Endothelial cell of umbilical vein (primary cell): ENCODE measurements around the gene TMEM205. TPM values are rescaled to one million over a fixed set of nuclear protein-coding genes. Genes with fewer than 3 reads are reported as not detected.

Experiments used
- BruUV-seq: library from RNA; stranded (reverse); fragments of 400-500 nt; replicated peaks from 2 replicates; lab custom pipeline; 2021; lab: Mats Ljungman, UMichigan
- CTCF ChIA-PET: fragments of 300-600, 350-600 bp; sonication (Branson Sonifier 250); formaldehyde crosslinking; loops from one replicate; lab custom pipeline; 2021; ENCODE audit warnings: antibody characterized with exemption, inconsistent platforms; lab: Charles Lee
- POLR2A ChIA-PET: fragments of 300-600, 350-600 bp; sonication (Branson Sonifier 250); formaldehyde crosslinking; loops from one replicate; lab custom pipeline; 2021; ENCODE audit warnings: antibody characterized with exemption, inconsistent platforms; lab: Charles Lee
- DNase-seq: peaks from one replicate; pipeline ENCODE4 v3.0.0-alpha.2; 2011; ENCODE audit warnings: low read depth, low spot score
- FAIRE-seq: peaks from 2 replicates; lab custom pipeline; 2011; peaks lifted over from hg19 to GRCh38; lab: Jason Lieb, UNC
- H2AFZ ChIP-seq: 2 replicates; pipeline ENCODE4 v1.6.0; 2012; ENCODE audit warnings: low read depth, low read length, control low read depth, inconsistent platforms
- H3K27ac ChIP-seq: 2 replicates; pipeline ENCODE4 v1.5.1; 2011; ENCODE audit warnings: low read depth, mild to moderate bottlenecking, control low read depth, low read length, moderate library complexity; ENCODE audit not compliant: insufficient read depth
- H3K27me3 ChIP-seq, 2 experiments: 2 replicates each; pipeline versions ENCODE4 v1.6.0 to v1.6.1; 2011; ENCODE audit warnings: low read length in 2 of 2, mixed read lengths in 1 of 2; ENCODE audit not compliant: control insufficient read depth in 2 of 2, insufficient read depth in 2 of 2
- H3K36me3 ChIP-seq, 2 experiments: 2 replicates in 1 of 2; 3 replicates in 1 of 2; pipeline ENCODE4 v1.5.1; 2011; ENCODE audit warnings: low read length in 2 of 2, mild to moderate bottlenecking in 1 of 2, moderate library complexity in 1 of 2; ENCODE audit not compliant: control insufficient read depth in 2 of 2, insufficient read depth in 2 of 2; ENCODE audit errors: extremely low read depth in 1 of 2
- H3K4me1 ChIP-seq: 3 replicates; pipeline ENCODE4 v1.5.1; 2011; ENCODE audit warnings: mild to moderate bottlenecking, low read length; ENCODE audit not compliant: control insufficient read depth, insufficient read depth; ENCODE audit errors: extremely low read depth
- H3K4me2 ChIP-seq: 2 replicates; pipeline ENCODE4 v1.6.1; 2011; ENCODE audit warnings: low read length, control low read depth, mixed read lengths; ENCODE audit not compliant: insufficient read depth
- H3K4me3 ChIP-seq, 3 experiments: fragments of 200-600 bp in 1 of 3; sonication (generic), shearing (Covaris generic) in 1 of 3; replicated peaks in 1 of 3; 2 replicates each; pipeline ENCODE4 v1.5.1; 2011 to 2016; ENCODE audit warnings: control low read depth in 3 of 3, low read length in 3 of 3, mild to moderate bottlenecking in 2 of 3, inconsistent platforms in 1 of 3, low read depth in 1 of 3, moderate library complexity in 1 of 3; ENCODE audit not compliant: insufficient read depth in 1 of 3
- H3K79me2 ChIP-seq: 2 replicates; pipeline ENCODE4 v1.6.0; 2012; ENCODE audit warnings: low read length, inconsistent platforms; ENCODE audit not compliant: control insufficient read depth, insufficient read depth
- H3K9ac ChIP-seq: replicated peaks from 2 replicates; pipeline ENCODE3; 2011; ENCODE audit warnings: low read length, control low read depth; ENCODE audit not compliant: insufficient read depth; ENCODE audit errors: extremely low read depth
- H3K9me1 ChIP-seq: replicated peaks from 3 replicates; pipeline ENCODE4 v1.6.0; 2011; ENCODE audit warnings: mild to moderate bottlenecking, low read length; ENCODE audit not compliant: control insufficient read depth, insufficient read depth; ENCODE audit errors: extremely low read depth
- H3K9me3 ChIP-seq: replicated peaks from 2 replicates; pipeline ENCODE4 v1.5.1; 2012; ENCODE audit warnings: low read length, inconsistent platforms; ENCODE audit not compliant: control insufficient read depth, insufficient read depth
- H4K20me1 ChIP-seq: replicated peaks from 2 replicates; pipeline ENCODE3; 2011; ENCODE audit warnings: mild to moderate bottlenecking, low read length; ENCODE audit not compliant: control insufficient read depth, insufficient read depth; ENCODE audit errors: extremely low read depth
- EZH2 ChIP-seq: IDR thresholded peaks from 2 replicates; pipeline ENCODE4 v1.6.1; 2012; ENCODE audit warnings: borderline replicate concordance, low read depth, mild to moderate bottlenecking, moderate library complexity, low read length, inconsistent platforms; ENCODE audit not compliant: severe bottlenecking
- JUN ChIP-seq: IDR thresholded peaks from 2 replicates; pipeline ENCODE4 v1.6.1; 2011; ENCODE audit warnings: borderline replicate concordance, low read depth; ENCODE audit not compliant: insufficient read length, insufficient read depth
- POLR2A ChIP-seq: IDR thresholded peaks from 2 replicates; pipeline ENCODE4 v1.6.1; 2012; ENCODE audit warnings: low read depth, mild to moderate bottlenecking, control low read depth, low read length
- POLR2AphosphoS5 ChIP-seq: IDR thresholded peaks from 2 replicates; pipeline ENCODE4 v1.6.1; 2012; ENCODE audit warnings: low read depth, mild to moderate bottlenecking, control low read depth, low read length, moderate library complexity; ENCODE audit not compliant: insufficient read depth
- dilution Hi-C: fragments of 300-500 bp; cut with MboI; formaldehyde crosslinking; loops from one replicate; pipeline ENCODE4 v1.15.0; 2019; ENCODE audit warnings: low sequenced_read_pairs; ENCODE audit not compliant: extremely low pct_ligation_motif_present
- intact Hi-C: fragments of 100-400 bp; cut with micrococcal nuclease; formaldehyde crosslinking; loops from one replicate; pipeline ENCODE4 v1.10.0; 2022
- polyA plus RNA-seq, 4 experiments: library from polyadenylated mRNA; depleted of rRNA in 3 of 4; stranded (reverse) in 3 of 4; unstranded in 1 of 4; fragments of >200 nt; gene quantifications; 2 replicates each; pipeline versions ENCODE4 v1.2.1 to v1.2.3, GENCODE V29; 2011 to 2012; ENCODE audit warnings: missing spikeins in 1 of 4
- total RNA-seq: library from RNA; stranded (reverse); gene quantifications from 2 replicates; pipeline ENCODE4 v1.2.3, GENCODE V29; 2021
- TF ChIP-seq, protein P1 (sequence below): IDR thresholded peaks from 2 replicates; pipeline ENCODE4 v1.6.1; 2011; ENCODE audit not compliant: insufficient read depth, insufficient read length
- TF ChIP-seq, protein P2 (sequence below), 2 donors: IDR thresholded peaks; 1 replicate in 1 of 2; 2 replicates in 1 of 2; pipeline ENCODE4 v1.5.1; 2011; ENCODE audit warnings: low read length in 2 of 2, mild to moderate bottlenecking in 2 of 2, moderate library complexity in 2 of 2, control low read depth in 1 of 2, inconsistent platforms in 1 of 2, low read depth in 1 of 2; ENCODE audit not compliant: insufficient read depth in 1 of 2; ENCODE audit errors: extremely low read depth in 1 of 2

The TMEM205 gene
- total and polyA plus RNA-seq, 2 donors (not counting 3 experiments of a cell fraction or from before 2014, with no cell fraction given), result 57.3 to 345 TPM

DNA sequence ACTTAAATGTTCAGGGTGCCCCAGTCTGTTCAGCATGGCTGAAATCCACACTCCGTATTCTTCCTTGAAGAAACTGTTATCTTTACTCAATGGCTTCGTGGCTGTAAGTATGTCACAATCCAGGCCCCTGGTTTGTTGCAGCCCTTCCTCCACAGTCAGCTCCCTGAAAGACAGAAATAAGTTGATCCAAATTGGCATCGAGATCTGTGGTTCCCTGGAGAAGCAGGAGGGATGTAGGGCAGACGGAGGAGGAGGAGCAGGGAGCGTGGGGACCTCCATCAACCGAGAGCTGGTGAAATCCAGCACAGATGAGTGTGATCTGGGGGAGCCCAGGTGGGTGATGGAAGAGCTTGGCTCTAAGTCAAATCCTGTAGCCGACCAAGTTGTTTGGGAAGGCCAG is 49.8 kb downstream of the TMEM205 start:
- Histone ChIP-seq H3K9ac (no peak overlapping the region), H3K4me3 (no peak overlapping the region), H4K20me1 (no peaks in the 10 kb centered on the region), H3K9me3 (no peaks in the 10 kb centered on the region), H3K79me2 (no peaks in the 10 kb centered on the region), H3K9me1 (no peaks in the 10 kb centered on the region), H3K4me1 (no peaks in the 10 kb centered on the region), H3K27me3 (peaks cover 0 to 1% of the 10 kb centered on the region in 2 experiments), H3K4me2 (no peak overlapping the region), H2AFZ (no peak overlapping the region), H3K36me3 (no peaks in the 10 kb centered on the region), H3K27ac (no peak overlapping the region)
- dilution Hi-C loops, result no loop called here
- peak; percentile 8 for FAIRE-seq
- DNase-seq, result no peak
- ChIA-PET CTCF (interaction anchor here (1.3 to 3.0 kb wide), 2 partner anchors 85 to 186 kb away, joined by 3 to 12 read pairs; no protein-coding TSS in a partner anchor), POLR2A (interaction anchor here (1.2 kb wide), 1 partner anchor 186 kb away, joined by 3 read pairs; no protein-coding TSS in a partner anchor)
- no TSS peak for BruUV-seq
- no peak for TF ChIP-seq POLR2A
- TF ChIP-seq JUN, result no peak
- TF ChIP-seq, protein P1, sequence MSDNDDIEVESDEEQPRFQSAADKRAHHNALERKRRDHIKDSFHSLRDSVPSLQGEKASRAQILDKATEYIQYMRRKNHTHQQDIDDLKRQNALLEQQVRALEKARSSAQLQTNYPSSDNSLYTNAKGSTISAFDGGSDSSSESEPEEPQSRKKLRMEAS, result no peak
- TF ChIP-seq, protein P2, sequence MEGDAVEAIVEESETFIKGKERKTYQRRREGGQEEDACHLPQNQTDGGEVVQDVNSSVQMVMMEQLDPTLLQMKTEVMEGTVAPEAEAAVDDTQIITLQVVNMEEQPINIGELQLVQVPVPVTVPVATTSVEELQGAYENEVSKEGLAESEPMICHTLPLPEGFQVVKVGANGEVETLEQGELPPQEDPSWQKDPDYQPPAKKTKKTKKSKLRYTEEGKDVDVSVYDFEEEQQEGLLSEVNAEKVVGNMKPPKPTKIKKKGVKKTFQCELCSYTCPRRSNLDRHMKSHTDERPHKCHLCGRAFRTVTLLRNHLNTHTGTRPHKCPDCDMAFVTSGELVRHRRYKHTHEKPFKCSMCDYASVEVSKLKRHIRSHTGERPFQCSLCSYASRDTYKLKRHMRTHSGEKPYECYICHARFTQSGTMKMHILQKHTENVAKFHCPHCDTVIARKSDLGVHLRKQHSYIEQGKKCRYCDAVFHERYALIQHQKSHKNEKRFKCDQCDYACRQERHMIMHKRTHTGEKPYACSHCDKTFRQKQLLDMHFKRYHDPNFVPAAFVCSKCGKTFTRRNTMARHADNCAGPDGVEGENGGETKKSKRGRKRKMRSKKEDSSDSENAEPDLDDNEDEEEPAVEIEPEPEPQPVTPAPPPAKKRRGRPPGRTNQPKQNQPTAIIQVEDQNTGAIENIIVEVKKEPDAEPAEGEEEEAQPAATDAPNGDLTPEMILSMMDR (IDR thresholded peaks at IDR 0.05; ENCODE audit: extremely low read depth in 1 of 2, insufficient read depth in 1 of 2, low read depth in 1 of 2, low read length in 2 of 2), result no peak
- TF ChIP-seq POLR2AphosphoS5, result no peak
- no peak for TF ChIP-seq EZH2
- intact Hi-C loops, result no loop called here
